GM19193 (cell line): Measurements from ENCODE around the gene DHRS7.

Source experiments
- POLR2A ChIP-seq: IDR thresholded peaks from 4 replicates; pipeline ENCODE4 v1.6.1; 2011; ENCODE audit not compliant: insufficient read depth, insufficient read length; ENCODE audit errors: extremely low read depth

Gene DHRS7

DNA sequence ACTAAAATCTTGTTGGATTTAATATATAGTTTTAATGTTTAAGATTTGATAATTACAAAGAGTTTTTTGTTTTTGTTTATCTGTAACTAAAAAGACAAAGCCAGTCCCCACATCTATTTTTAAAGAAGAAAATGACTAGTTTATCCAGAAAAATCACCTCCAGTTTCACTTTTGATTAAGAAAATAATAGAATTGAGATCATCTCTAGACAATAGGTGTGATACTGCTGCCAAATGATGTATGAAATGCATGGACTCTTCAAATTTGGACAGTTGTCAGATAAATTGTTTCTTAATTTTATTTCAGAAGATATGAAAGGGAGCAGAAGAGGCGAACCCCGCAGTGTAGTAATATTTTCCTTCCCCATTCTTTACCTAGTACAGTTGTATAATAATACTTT lies 53.5 kb downstream of the DHRS7 start:
- no peak for TF ChIP-seq POLR2A

DNA sequence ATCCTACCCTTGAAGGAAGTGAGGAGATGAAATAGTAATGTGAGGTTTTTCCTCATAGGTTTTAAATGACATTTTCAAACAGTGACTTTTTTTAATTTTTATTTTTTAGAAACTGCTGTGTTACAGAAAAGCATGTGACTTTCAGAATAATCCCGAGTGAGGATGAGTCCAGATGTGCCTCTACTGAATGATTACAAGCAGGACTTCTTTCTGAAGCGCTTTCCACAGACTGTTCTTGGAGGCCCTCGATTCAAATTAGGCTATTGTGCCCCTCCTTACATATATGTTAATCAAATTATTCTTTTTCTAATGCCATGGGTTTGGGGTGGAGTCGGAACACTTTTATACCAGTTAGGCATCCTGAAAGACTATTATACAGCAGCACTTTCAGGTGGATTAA lies 57.7 kb downstream of the DHRS7 start:
- TF ChIP-seq POLR2A = no peak

DNA sequence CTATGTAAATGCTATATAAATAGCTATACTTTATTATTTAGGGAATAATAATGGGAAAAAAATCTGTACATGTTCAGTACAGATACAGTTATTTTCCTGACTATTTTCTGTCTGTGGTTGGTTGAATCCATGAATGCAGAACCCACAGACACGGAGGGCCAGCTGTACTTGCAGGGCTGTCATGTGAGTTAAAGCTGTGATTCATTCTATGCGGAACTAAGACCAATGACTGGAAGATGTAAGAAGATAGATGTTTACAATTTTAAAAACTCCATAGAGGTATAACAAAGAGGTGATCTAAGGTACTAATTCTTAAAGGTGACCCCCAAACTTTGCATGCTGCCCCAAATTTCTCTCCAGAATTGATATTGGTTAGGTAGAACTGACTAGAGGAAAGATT lies 58.9 kb downstream of the DHRS7 start:
- TF ChIP-seq POLR2A = no peak

DNA sequence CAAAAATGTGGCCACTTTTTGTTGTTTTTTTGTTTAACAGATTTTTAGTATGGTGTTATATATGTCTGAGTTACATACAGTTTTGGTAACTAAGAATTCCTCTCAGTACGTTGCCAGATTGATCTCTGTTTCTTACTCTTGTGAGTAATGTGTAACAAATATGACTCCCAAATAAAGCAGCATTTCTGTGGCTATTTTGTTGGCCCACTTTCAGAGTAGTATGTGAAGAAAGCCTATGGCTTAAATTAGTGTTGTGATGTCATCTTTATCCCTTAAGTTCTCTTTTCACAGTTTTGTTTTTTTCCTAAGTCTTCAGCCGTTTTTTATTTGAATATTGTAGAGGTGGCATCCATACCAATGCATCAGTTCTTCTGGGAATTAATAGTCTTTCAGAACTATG lies 62.8 kb downstream of the DHRS7 start:
- TF ChIP-seq POLR2A = no peak

DNA sequence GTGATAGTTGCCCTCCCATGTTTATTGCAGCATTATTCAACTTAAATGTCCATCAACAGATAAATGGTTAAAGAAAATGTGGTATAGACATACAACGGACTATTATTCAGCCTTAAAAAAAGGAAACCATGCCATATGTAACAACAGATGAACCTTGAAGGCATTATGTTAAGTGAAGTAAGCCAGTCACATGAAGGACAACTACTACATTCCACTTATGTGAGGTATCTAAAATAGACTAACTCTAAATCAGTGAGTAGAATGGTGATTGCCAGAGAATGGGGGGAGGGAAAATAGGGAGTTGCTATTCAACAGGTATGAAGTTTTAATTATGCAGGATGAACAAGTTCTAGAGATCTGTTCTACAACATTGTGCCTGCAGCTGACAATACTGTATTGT lies 63.4 kb downstream of the DHRS7 start:
- no peak for TF ChIP-seq POLR2A

DNA sequence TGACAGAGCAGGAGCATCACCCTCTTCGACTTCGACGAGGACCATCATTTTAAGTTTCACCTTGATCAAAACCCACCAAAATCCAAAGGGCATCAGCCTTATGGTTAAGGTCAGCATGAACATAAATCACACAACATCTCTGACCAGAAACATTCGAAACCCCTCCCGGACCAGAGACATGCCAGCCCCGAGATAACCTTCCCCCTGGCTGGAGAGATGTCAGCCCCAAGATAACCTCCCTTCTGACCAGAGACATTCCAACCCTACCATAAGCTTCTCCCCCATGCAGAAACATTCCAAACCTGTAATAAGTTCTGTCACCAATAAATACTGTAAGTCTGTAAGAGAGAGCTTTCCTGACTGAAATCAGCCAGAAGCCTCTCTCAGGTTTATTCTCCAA lies 67.2 kb downstream of the DHRS7 start:
- TF ChIP-seq POLR2A = no peak

DNA sequence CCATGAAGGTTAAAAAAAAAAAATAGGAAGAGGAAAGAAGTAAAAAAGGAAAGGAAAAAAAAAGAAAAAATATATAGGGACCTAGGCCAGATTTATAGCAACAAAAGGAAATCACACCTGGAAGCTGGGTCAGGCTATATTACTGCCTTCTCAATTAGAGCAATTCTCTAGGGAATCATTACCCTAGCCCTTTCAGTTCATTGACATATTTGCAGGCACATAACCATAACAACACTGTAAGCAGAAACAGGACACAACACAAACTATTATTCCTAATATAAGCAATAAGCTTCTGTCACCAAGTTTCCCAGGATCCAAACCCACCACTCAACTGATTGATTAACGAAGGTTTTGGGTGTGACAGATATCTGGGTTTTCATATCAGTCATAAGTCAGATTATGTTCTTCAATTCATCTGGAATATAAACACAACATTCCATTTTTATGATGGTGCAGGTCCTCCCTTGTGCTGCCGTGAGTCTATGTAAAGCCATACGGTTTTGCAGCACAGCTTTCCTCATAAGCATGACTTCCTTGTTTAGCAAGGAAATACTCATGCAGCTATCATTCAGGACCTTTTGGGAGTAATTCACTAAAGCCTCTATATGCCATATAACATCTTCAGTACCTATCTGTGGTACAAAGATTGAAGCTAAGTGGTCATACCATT lies 69.3 kb downstream of the DHRS7 start:
- TF ChIP-seq POLR2A = no peak

DNA sequence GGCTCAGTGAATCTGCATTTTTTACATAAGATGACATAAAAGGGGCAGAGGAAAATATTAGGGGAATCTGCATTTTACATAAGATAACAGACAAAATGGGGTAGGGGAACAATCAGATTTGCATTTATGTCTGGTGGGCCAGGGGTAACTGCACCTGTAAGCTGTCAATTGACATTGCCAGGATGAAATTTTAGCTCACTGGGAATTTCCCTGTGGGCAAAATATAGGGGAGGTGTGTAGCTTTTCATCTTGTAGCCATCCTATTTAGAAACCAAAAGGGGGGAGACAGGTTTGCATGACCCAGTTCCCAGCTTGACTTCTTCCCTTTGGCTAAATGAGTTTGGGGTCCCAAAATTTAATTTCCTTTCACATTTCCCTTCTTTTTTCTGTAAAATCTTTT lies 70.0 kb downstream of the DHRS7 start:
- no peak for TF ChIP-seq POLR2A

DNA sequence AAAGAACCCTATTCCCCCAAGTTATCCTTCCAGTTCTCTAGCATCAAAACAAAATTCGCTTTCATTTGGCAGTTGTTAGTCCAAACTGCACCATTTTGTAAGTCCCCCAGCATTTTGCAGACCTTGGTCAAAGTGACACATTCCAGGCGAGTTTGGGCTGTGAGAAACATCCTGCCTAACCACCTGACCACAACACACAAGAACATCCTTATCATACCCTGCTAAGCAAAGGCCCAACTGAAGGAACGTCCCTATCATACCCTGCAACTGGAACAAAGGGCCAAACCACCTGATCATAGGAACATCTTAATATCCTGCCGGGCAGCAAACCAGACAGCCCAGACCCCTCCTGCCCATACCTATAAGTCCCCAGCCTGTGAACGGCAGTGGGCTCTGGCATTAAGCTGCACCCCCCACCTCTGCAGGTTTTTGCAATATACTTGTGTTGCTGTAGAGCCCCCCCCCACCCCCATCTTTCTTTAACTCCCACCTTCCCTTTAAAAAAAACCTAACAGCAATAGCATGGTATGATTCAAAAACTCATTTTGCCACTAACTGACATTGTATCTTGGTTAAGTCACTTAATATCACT lies 70.8 kb downstream of the DHRS7 start:
- no peak for TF ChIP-seq POLR2A
